ENCODE measurements around the gene FCMR. TPM values are rescaled to one million over a fixed set of nuclear protein-coding genes. Genes with fewer than 3 reads are reported as not detected.

FCMR gene
- total and polyA plus RNA-seq, 10 of the 15 experiments (the other 5 are each of a cell fraction or from before 2014, with no cell fraction given), result 79.7 to 245 (median 123) TPM

DNA sequence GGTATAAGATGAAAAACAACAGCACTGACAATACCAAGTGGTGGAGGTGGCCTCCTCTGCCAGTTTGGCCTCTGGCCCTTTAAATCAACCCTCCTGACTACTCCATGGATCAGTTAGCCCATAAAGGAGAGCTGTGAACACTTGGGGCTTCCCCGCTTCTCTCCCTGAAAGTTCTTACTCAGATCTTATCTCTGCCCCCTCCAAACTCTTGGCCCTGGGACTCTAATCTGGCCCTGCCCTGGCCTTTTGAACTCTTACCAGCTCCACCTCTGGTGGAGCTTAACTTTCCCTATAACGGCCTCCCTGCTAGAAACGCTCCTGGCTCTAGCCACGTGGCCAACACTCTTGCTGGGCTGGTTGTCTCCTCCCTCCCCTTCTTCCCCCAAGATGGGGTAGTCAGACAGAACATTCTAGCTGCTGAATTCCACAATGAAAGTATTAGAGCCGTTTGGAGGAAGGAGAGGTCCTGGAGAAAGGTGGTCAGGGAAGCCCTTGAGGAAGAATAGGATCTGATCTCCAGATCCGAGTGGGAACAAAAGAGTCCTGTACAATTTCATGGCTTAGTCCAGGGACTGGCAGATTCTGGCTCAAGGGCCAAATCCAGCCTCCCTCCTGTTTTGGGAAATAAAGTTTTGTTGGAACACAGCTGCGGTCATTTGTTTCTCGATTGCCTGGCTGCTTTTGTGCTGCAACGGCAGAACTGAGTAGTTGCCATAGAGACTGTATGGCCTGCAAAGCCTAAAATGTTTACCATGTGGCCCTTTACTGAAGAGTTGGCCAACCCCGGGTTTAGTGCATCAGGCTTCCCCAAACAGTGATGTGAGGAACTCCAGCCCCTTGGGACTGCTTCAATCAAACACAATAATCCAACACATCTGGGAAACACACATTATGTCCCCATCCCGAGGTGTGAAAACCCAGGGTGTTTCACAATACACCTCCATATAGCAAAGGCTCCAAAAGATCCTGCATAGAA is 34.0 kb upstream of the FCMR start (continued):
- no peak; the same call in 1 of the 2 replicates for TF ChIP-seq FOXM1 (IDR thresholded peaks at IDR 0.05; ENCODE audit: low read depth, low read length)
- no peak for TF ChIP-seq SMC3 (IDR thresholded peaks at IDR 0.05; ENCODE audit: borderline replicate concordance, low read length)
- TF ChIP-seq BCL3 (IDR thresholded peaks at IDR 0.05; ENCODE audit: borderline replicate concordance, insufficient read depth, low read depth, low read length, poor library complexity, severe bottlenecking), result peak; percentile 77

GRCh38 chr1:206954459-206955342 is 33.0 kb upstream of the FCMR start:
- H3K4me3 ChIP-seq, result no peak overlapping the region
- H3K4me2 ChIP-seq (ENCODE audit: control insufficient read depth, insufficient read depth), result peak overlapping the region; percentile 64
- FAIRE-seq (no peak), ATAC-seq (peak; percentile 20; the same call in 1 of the 3 replicates), DNase-seq (ENCODE audit: low read depth, low spot score) (no peak)
- in situ Hi-C loops (cut with MboI), result no loop called here
- CTCF ChIA-PET, result interaction anchor here (0.7 to 3.9 kb wide), 22 partner anchors 8 to 291 kb away, joined by 3 to 44 read pairs (median 4); partner anchors contain the start of genes FCAMR and FCMR
- peak overlapping the region; percentile 56 for H2AFZ ChIP-seq (ENCODE audit: control insufficient read depth, low read depth, low read length)
- no TSS peak for BruUV-seq (replicated peaks)
- RAD21 ChIA-PET (ENCODE audit: unreplicated experiment), result interaction anchor here (0.7 to 3.1 kb wide), 14 partner anchors 10 to 145 kb away, joined by 3 to 17 read pairs (median 4); partner anchors contain the start of gene FCMR
- H3K4me1 ChIP-seq (ENCODE audit: control insufficient read depth, insufficient read depth, low read length), result peaks cover 44% of the 10 kb centered on the region
- H3K27me3 ChIP-seq (replicated peaks in 1 of 2; ENCODE audit: control insufficient read depth in 2 of 2, insufficient read depth in 2 of 2, low read length in 1 of 2), result no peaks in the 10 kb centered on the region
- no peak for TF ChIP-seq ZBED1 (IDR thresholded peaks at IDR 0.05; ENCODE audit: borderline replicate concordance)
- peak overlapping the region; percentile 38 for H3K27ac ChIP-seq (ENCODE audit: control insufficient read depth, insufficient read depth)
- H4K20me1 ChIP-seq (ENCODE audit: control insufficient read depth, insufficient read depth), result no peaks in the 10 kb centered on the region
- H3K79me2 ChIP-seq (ENCODE audit: control insufficient read depth, insufficient read depth, low read length), result no peaks in the 10 kb centered on the region
- POLR2A ChIA-PET, result interaction anchor here (0.6 to 1.9 kb wide), 9 partner anchors 11 to 36 kb away, joined by 3 to 6 read pairs (median 4); partner anchors contain the start of gene FCMR
- intact Hi-C loops (cut with micrococcal nuclease; ENCODE audit: unreplicated experiment), result no loop called here
- H3K36me3 ChIP-seq (ENCODE audit: control insufficient read depth in 2 of 2, insufficient read depth in 2 of 2, low read length in 1 of 2), result no peaks in the 10 kb centered on the region
- WGBS (ENCODE audit: insufficient coverage, insufficient replicate concordance, low lambda C conversion rate, missing lambda C conversion rate), result 48% methylated on average over 10 of the region's 10 CpGs
- H3K9me3 ChIP-seq (replicated peaks; ENCODE audit: control insufficient read depth, insufficient read depth, low read length), result peaks cover 4% of the 10 kb centered on the region; the same call in 2 of the 3 replicates
- SMC1A ChIA-PET (ENCODE audit: uncharacterized antibody, unreplicated experiment), result interaction anchor here (0.5 to 2.4 kb wide), 18 partner anchors 9 to 408 kb away, joined by 3 to 15 read pairs (median 4); partner anchors contain the start of genes FCAMR and PIGR
- H3K9ac ChIP-seq (ENCODE audit: control insufficient read depth, insufficient read depth, low read length), result no peak overlapping the region

Measured in GM12878 (cell line).